ENCODE measurements around the gene PHB1.

Gene PHB1

DNA sequence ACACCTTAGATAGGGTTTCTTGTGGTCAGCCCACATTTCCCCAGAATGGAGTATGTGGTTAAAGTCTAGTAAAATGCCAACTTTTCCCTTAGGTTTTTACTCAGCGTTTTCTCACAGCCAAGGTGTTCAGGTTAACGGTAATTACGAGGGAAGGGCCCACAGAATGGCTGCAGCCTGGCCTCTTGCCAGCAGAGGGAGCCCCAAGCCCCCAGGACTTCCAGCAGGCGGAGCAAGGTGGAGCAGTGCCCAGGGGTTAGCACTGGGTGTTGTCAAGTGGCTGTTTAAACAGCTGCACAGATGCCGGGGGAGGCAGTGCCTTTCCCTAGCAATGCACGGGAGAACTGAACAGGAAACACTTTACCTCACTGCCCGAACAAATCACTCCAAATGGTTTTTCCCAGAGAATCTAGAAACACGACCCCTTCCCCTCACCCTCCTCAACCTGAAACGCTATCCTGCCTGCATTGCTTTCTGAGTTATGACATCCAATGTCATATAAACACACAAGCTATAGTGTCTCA is 6.6 kb downstream of the PHB1 start (continued):
- TF ChIP-seq, protein P1, sequence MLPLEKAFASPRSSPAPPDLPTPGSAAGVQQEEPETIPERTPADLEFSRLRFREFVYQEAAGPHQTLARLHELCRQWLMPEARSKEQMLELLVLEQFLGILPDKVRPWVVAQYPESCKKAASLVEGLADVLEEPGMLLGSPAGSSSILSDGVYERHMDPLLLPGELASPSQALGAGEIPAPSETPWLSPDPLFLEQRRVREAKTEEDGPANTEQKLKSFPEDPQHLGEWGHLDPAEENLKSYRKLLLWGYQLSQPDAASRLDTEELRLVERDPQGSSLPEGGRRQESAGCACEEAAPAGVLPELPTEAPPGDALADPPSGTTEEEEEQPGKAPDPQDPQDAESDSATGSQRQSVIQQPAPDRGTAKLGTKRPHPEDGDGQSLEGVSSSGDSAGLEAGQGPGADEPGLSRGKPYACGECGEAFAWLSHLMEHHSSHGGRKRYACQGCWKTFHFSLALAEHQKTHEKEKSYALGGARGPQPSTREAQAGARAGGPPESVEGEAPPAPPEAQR (tag by site-specific recombination; IDR thresholded peaks at IDR 0.05) = no peak
- TF ChIP-seq ZNF23 (tag by site-specific recombination; IDR thresholded peaks at IDR 0.05; ENCODE audit: borderline replicate concordance) (no peak), TCF7L2 (IDR thresholded peaks at IDR 0.05; ENCODE audit: borderline replicate concordance, low read depth, low read length) (no peak), ZNF341 (tag by site-specific recombination; IDR thresholded peaks at IDR 0.05; ENCODE audit: low read depth) (peak; percentile 93), ZFHX2 (tag by site-specific recombination; conservative IDR thresholded peaks at IDR 0.05) (no peak), ZNF350 (tag by site-specific recombination; IDR thresholded peaks at IDR 0.05) (no peak), ZNF654 (tag by site-specific recombination; IDR thresholded peaks at IDR 0.05; ENCODE audit: low read depth) (peak; percentile 67), ZNF600 (tag by site-specific recombination; IDR thresholded peaks at IDR 0.05) (0 out of 2 replicates have a peak, but pooled peaks have one; percentile 39), BCL6B (tag by site-specific recombination; IDR thresholded peaks at IDR 0.05) (no peak), ZFP3 (tag by site-specific recombination; IDR thresholded peaks at IDR 0.05; ENCODE audit: low read depth) (no peak), ZNF138 (tag by site-specific recombination; IDR thresholded peaks at IDR 0.05; ENCODE audit: borderline replicate concordance) (no peak), ZNF837 (tag by site-specific recombination; IDR thresholded peaks at IDR 0.05) (no peak), ZNF785 (tag by site-specific recombination; IDR thresholded peaks at IDR 0.05) (no peak), ZNF16 (tag by site-specific recombination; IDR thresholded peaks at IDR 0.05; ENCODE audit: low read depth) (no peak), ZNF571 (tag by site-specific recombination; IDR thresholded peaks at IDR 0.05) (no peak), ZNF76 (tag by site-specific recombination; IDR thresholded peaks at IDR 0.05; ENCODE audit: borderline replicate concordance, low read depth) (no peak), GLI4 (tag by site-specific recombination; IDR thresholded peaks at IDR 0.05) (no peak), ZBTB49 (tag by site-specific recombination; IDR thresholded peaks at IDR 0.05; ENCODE audit: low read depth) (no peak), ZNF394 (tag by site-specific recombination; IDR thresholded peaks at IDR 0.05; ENCODE audit: borderline replicate concordance) (no peak), OVOL3 (tag by site-specific recombination; IDR thresholded peaks at IDR 0.05) (no peak), ZNF623 (tag by site-specific recombination; IDR thresholded peaks at IDR 0.05) (no peak), WT1 (tag by site-specific recombination; IDR thresholded peaks at IDR 0.05) (0 out of 2 replicates have a peak, but pooled peaks have one; percentile 27), KLF1 (tag by site-specific recombination; IDR thresholded peaks at IDR 0.05) (peak; percentile 75), ZNF544 (tag by site-specific recombination; IDR thresholded peaks at IDR 0.05) (no peak), SP7 (tag by site-specific recombination; IDR thresholded peaks at IDR 0.05) (peak; percentile 49; the same call in 1 of the 2 replicates)
- TF ChIP-seq, protein P2, sequence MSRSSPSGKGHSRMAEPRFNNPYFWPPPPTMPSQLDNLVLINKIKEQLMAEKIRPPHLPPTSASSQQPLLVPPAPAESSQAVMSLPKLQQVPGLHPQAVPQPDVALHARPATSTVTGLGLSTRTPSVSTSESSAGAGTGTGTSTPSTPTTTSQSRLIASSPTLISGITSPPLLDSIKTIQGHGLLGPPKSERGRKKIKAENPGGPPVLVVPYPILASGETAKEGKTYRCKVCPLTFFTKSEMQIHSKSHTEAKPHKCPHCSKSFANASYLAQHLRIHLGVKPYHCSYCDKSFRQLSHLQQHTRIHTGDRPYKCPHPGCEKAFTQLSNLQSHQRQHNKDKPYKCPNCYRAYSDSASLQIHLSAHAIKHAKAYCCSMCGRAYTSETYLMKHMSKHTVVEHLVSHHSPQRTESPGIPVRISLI (tag by site-specific recombination; IDR thresholded peaks at IDR 0.05) = no peak
- TF ChIP-seq, protein P3, sequence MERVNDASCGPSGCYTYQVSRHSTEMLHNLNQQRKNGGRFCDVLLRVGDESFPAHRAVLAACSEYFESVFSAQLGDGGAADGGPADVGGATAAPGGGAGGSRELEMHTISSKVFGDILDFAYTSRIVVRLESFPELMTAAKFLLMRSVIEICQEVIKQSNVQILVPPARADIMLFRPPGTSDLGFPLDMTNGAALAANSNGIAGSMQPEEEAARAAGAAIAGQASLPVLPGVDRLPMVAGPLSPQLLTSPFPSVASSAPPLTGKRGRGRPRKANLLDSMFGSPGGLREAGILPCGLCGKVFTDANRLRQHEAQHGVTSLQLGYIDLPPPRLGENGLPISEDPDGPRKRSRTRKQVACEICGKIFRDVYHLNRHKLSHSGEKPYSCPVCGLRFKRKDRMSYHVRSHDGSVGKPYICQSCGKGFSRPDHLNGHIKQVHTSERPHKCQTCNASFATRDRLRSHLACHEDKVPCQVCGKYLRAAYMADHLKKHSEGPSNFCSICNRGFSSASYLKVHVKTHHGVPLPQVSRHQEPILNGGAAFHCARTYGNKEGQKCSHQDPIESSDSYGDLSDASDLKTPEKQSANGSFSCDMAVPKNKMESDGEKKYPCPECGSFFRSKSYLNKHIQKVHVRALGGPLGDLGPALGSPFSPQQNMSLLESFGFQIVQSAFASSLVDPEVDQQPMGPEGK (tag by site-specific recombination; IDR thresholded peaks at IDR 0.05) = peak; percentile 56
- TF ChIP-seq, protein P4, sequence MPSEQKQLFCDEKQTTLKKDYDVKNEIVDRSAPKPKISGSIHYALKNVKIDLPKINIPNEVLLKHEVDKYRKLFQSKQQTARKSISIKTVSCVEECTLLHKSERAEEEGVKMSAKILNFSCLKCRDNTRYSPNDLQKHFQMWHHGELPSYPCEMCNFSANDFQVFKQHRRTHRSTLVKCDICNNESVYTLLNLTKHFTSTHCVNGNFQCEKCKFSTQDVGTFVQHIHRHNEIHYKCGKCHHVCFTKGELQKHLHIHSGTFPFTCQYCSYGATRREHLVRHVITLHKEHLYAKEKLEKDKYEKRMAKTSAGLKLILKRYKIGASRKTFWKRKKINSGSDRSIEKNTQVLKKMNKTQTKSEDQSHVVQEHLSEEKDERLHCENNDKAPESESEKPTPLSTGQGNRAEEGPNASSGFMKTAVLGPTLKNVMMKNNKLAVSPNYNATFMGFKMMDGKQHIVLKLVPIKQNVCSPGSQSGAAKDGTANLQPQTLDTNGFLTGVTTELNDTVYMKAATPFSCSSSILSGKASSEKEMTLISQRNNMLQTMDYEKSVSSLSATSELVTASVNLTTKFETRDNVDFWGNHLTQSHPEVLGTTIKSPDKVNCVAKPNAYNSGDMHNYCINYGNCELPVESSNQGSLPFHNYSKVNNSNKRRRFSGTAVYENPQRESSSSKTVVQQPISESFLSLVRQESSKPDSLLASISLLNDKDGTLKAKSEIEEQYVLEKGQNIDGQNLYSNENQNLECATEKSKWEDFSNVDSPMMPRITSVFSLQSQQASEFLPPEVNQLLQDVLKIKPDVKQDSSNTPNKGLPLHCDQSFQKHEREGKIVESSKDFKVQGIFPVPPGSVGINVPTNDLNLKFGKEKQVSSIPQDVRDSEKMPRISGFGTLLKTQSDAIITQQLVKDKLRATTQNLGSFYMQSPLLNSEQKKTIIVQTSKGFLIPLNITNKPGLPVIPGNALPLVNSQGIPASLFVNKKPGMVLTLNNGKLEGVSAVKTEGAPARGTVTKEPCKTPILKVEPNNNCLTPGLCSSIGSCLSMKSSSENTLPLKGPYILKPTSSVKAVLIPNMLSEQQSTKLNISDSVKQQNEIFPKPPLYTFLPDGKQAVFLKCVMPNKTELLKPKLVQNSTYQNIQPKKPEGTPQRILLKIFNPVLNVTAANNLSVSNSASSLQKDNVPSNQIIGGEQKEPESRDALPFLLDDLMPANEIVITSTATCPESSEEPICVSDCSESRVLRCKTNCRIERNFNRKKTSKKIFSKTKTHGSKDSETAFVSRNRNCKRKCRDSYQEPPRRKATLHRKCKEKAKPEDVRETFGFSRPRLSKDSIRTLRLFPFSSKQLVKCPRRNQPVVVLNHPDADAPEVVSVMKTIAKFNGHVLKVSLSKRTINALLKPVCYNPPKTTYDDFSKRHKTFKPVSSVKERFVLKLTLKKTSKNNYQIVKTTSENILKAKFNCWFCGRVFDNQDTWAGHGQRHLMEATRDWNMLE (tag by site-specific recombination; conservative IDR thresholded peaks at IDR 0.05; ENCODE audit: low read depth) = no peak
